CMK (cell line): Measurements from ENCODE around the gene RGS5.

Source experiments
- DNase-seq: peaks from one replicate; pipeline ENCODE4 v3.0.0-alpha.2; 2010; ENCODE audit warnings: low read depth

The RGS5 gene

GRCh38 chr1:163182330-163182949 is 20.3 kb downstream of the RGS5 start:
- DNase-seq = no peak

GRCh38 chr1:163178628-163179027 is 24.1 kb downstream of the RGS5 start:
- no peak for DNase-seq

GRCh38 chr1:163176797-163177196 is 25.9 kb downstream of the RGS5 start:
- DNase-seq = no peak

- DNase-seq = no peak
Observed at GRCh38 chr1:163174524-163175437, 27.9 kb downstream of the RGS5 start.

- no peak for DNase-seq
Observed at GRCh38 chr1:163173121-163173520, 29.6 kb downstream of the RGS5 start.

- no peak for DNase-seq
Observed at GRCh38 chr1:163172596-163172995, 30.1 kb downstream of the RGS5 start.

GRCh38 chr1:163171826-163172225 is 30.9 kb downstream of the RGS5 start:
- no peak for DNase-seq

GRCh38 chr1:163170975-163171676 is 31.6 kb downstream of the RGS5 start:
- no peak for DNase-seq

GRCh38 chr1:163170331-163170730 is 32.4 kb downstream of the RGS5 start:
- DNase-seq = no peak

GRCh38 chr1:163169553-163169952 is 33.2 kb downstream of the RGS5 start:
- DNase-seq = no peak

- DNase-seq = no peak
Observed at GRCh38 chr1:163168053-163168452, 34.7 kb downstream of the RGS5 start.

- DNase-seq = no peak
Observed at GRCh38 chr1:163166886-163167555, 35.7 kb downstream of the RGS5 start.

- no peak for DNase-seq
Observed at GRCh38 chr1:163165119-163165518, 37.6 kb downstream of the RGS5 start.

GRCh38 chr1:163163881-163164582 is 38.7 kb downstream of the RGS5 start:
- no peak for DNase-seq

GRCh38 chr1:163163163-163163562 is 39.6 kb downstream of the RGS5 start:
- DNase-seq = no peak

GRCh38 chr1:163162381-163162914 is 40.3 kb downstream of the RGS5 start:
- no peak for DNase-seq

GRCh38 chr1:163161841-163162240 is 40.9 kb downstream of the RGS5 start:
- DNase-seq = no peak

GRCh38 chr1:163161337-163161736 is 41.4 kb downstream of the RGS5 start:
- no peak for DNase-seq

GRCh38 chr1:163155606-163156005 is 47.1 kb downstream of the RGS5 start:
- no peak for DNase-seq

GRCh38 chr1:163148911-163149310 is 53.8 kb downstream of the RGS5 start:
- no peak for DNase-seq

- DNase-seq = no peak
Observed at GRCh38 chr1:163147019-163147418, 55.7 kb downstream of the RGS5 start.
